Caco-2 (cell line): Measurements from ENCODE around the gene ANAPC5. TPM values are rescaled to one million over a fixed set of nuclear protein-coding genes. Genes with fewer than 3 reads are reported as not detected.

ENCODE experiments used
- BruUV-seq: library from RNA; stranded (reverse); fragments of 400-500 nt; replicated peaks from 2 replicates; lab custom pipeline; 2021; lab: Mats Ljungman, UMichigan
- CTCF ChIA-PET: fragments of 300-600 bp; sonication (Branson Sonifier 250); formaldehyde crosslinking; loops from one replicate; lab custom pipeline; 2022; ENCODE audit warnings: antibody characterized with exemption; lab: Charles Lee
- POLR2A ChIA-PET: fragments of 300-600 bp; sonication (Branson Sonifier 250); formaldehyde crosslinking; loops from one replicate; lab custom pipeline; 2022; ENCODE audit warnings: antibody characterized with exemption; lab: Charles Lee
- DNase-seq, 2 experiments: peaks; one replicate each; pipeline versions ENCODE4 v3.0.0 to v3.0.0-alpha.2; 2020 to 2022
- H3K27me3 ChIP-seq: replicated peaks from 2 replicates; pipeline ENCODE4 v1.6.0; 2011; ENCODE audit warnings: low read length; ENCODE audit not compliant: control insufficient read depth, insufficient read depth
- H3K36me3 ChIP-seq: 2 replicates; pipeline ENCODE4 v1.5.1; 2011; ENCODE audit warnings: low read length; ENCODE audit not compliant: control insufficient read depth, insufficient read depth
- H3K4me1 ChIP-seq: fragments of 250-450 bp; sonication (Bioruptor Pico); 2 replicates; pipeline ENCODE4 v1.5.1; 2020; ENCODE audit warnings: mild to moderate bottlenecking
- H3K4me3 ChIP-seq: 2 replicates; pipeline ENCODE4 v1.5.1; 2011; ENCODE audit warnings: low read depth, mild to moderate bottlenecking, control low read depth, low read length
- H3K9me3 ChIP-seq: fragments of 250-450 bp; sonication (Bioruptor Pico); 2 replicates; pipeline ENCODE4 v1.5.1; 2020; ENCODE audit warnings: mild to moderate bottlenecking, moderate library complexity
- H3K27ac Mint-ChIP-seq: one replicate; pipeline ENCODE4 v1.8.0; 2022; ENCODE audit warnings: mixed read lengths; ENCODE audit not compliant: unreplicated experiment
- H3K27me3 Mint-ChIP-seq: one replicate; pipeline ENCODE4 v1.8.0; 2022; ENCODE audit warnings: mixed read lengths; ENCODE audit not compliant: insufficient read depth, unreplicated experiment
- H3K36me3 Mint-ChIP-seq: one replicate; pipeline ENCODE4 v1.8.0; 2022; ENCODE audit warnings: mild to moderate bottlenecking, mixed read lengths; ENCODE audit not compliant: insufficient read depth, unreplicated experiment
- H3K4me1 Mint-ChIP-seq: one replicate; pipeline ENCODE4 v1.8.0; 2022; ENCODE audit warnings: low read depth, mixed read lengths; ENCODE audit not compliant: unreplicated experiment
- H3K4me3 Mint-ChIP-seq: one replicate; pipeline ENCODE4 v1.8.0; 2022; ENCODE audit warnings: mild to moderate bottlenecking, moderate library complexity, mixed read lengths; ENCODE audit not compliant: unreplicated experiment
- H3K9me3 Mint-ChIP-seq: one replicate; pipeline ENCODE4 v1.8.0; 2022; ENCODE audit warnings: mixed read lengths; ENCODE audit not compliant: unreplicated experiment
- CTCF ChIP-seq, 2 experiments: fragments of 200-600 bp in 1 of 2; IDR thresholded peaks; 1 replicate in 1 of 2; 2 replicates in 1 of 2; pipeline versions ENCODE4 v1.5.1 to v1.8.0; 2011 to 2022; ENCODE audit warnings: antibody characterized with exemption in 1 of 2, control low read depth in 1 of 2, inconsistent platforms in 1 of 2, low read depth in 1 of 2, low read length in 1 of 2, mild to moderate bottlenecking in 1 of 2, moderate library complexity in 1 of 2; ENCODE audit not compliant: insufficient read depth in 1 of 2, severe bottlenecking in 1 of 2, unreplicated experiment in 1 of 2
- intact Hi-C: fragments of 100-400 bp; cut with micrococcal nuclease; formaldehyde crosslinking; loops from one replicate; pipeline ENCODE4 v1.10.0; 2022; ENCODE audit not compliant: unreplicated experiment
- total RNA-seq: library from RNA; stranded (reverse); gene quantifications from 2 replicates; pipeline ENCODE4 v1.2.3, GENCODE V29; 2022

The ANAPC5 gene
- total RNA-seq, 1 experiment from 2014 or later = 106 TPM

- BruUV-seq = no TSS peak
- Mint-ChIP-seq H3K4me3 (no peak overlapping the region), H3K9me3 (no peaks in the 10 kb centered on the region), H3K36me3 (no peaks in the 10 kb centered on the region), H3K27me3 (no peaks in the 10 kb centered on the region), H3K27ac (no peak overlapping the region), H3K4me1 (peaks cover 8% of the 10 kb centered on the region)
- Histone ChIP-seq H3K36me3 (no peaks in the 10 kb centered on the region), H3K4me1 (no peaks in the 10 kb centered on the region), H3K27me3 (no peaks in the 10 kb centered on the region), H3K4me3 (no peak overlapping the region), H3K9me3 (no peaks in the 10 kb centered on the region)
- no peak for TF ChIP-seq CTCF (IDR thresholded peaks at IDR 0.05; ENCODE audit: insufficient read depth in 1 of 2, low read depth in 1 of 2, low read length in 1 of 2, severe bottlenecking in 1 of 2, unreplicated experiment in 1 of 2)
- ChIA-PET CTCF (no interaction called here), POLR2A (no interaction called here)
- intact Hi-C loops = no loop called here
- DNase-seq = no peak
Measured at GRCh38 chr12:121392325-121392716, 40.1 kb upstream of the ANAPC5 start.

- no peaks in the 10 kb centered on the region for H3K9me3 Mint-ChIP-seq
- H3K9me3 ChIP-seq = no peaks in the 10 kb centered on the region
- no peaks in the 10 kb centered on the region for H3K4me1 ChIP-seq
- H3K36me3 ChIP-seq = no peaks in the 10 kb centered on the region
- no TSS peak for BruUV-seq
- POLR2A ChIA-PET = no interaction called here
- TF ChIP-seq CTCF (IDR thresholded peaks at IDR 0.05; ENCODE audit: insufficient read depth in 1 of 2, low read depth in 1 of 2, low read length in 1 of 2, severe bottlenecking in 1 of 2, unreplicated experiment in 1 of 2) = no peak
- no peak overlapping the region for H3K4me3 Mint-ChIP-seq
- intact Hi-C loops = no loop called here
- DNase-seq = no peak
- H3K27me3 Mint-ChIP-seq = no peaks in the 10 kb centered on the region
- no peaks in the 10 kb centered on the region for H3K36me3 Mint-ChIP-seq
- H3K4me1 Mint-ChIP-seq = peaks cover 8% of the 10 kb centered on the region
- no peaks in the 10 kb centered on the region for H3K27me3 ChIP-seq
- CTCF ChIA-PET = no interaction called here
- H3K4me3 ChIP-seq = no peak overlapping the region
- no peak overlapping the region for H3K27ac Mint-ChIP-seq
Measured at GRCh38 chr12:121391619-121392324, 39.6 kb upstream of the ANAPC5 start.

- POLR2A ChIA-PET = no interaction called here
- CTCF ChIA-PET = no interaction called here
- no peaks in the 10 kb centered on the region for H3K9me3 ChIP-seq
Measured at GRCh38 chr12:121390856-121391255, 38.6 kb upstream of the ANAPC5 start.

More at GRCh38 chr12:121390856-121391255, 38.6 kb upstream of the ANAPC5 start:
- Mint-ChIP-seq H3K27ac (no peak overlapping the region), H3K4me3 (no peak overlapping the region), H3K36me3 (no peaks in the 10 kb centered on the region), H3K4me1 (peaks cover 8% of the 10 kb centered on the region), H3K9me3 (no peaks in the 10 kb centered on the region), H3K27me3 (no peaks in the 10 kb centered on the region)
- DNase-seq = no peak
- TF ChIP-seq CTCF (IDR thresholded peaks at IDR 0.05; ENCODE audit: insufficient read depth in 1 of 2, low read depth in 1 of 2, low read length in 1 of 2, severe bottlenecking in 1 of 2, unreplicated experiment in 1 of 2) = no peak
- no TSS peak for BruUV-seq
- no peaks in the 10 kb centered on the region for H3K27me3 ChIP-seq
- no peak overlapping the region for H3K4me3 ChIP-seq
- H3K4me1 ChIP-seq = no peaks in the 10 kb centered on the region
- intact Hi-C loops = no loop called here
- H3K36me3 ChIP-seq = no peaks in the 10 kb centered on the region
